Esophagus squamous epithelium (tissue), 5 donors: ENCODE results near the gene VIPR2. TPM values are rescaled to one million over a fixed set of nuclear protein-coding genes. Genes with fewer than 3 reads are reported as not detected.

Source experiments
- DNase-seq: peaks from one replicate; lab custom pipeline; 2025; lab: John Stamatoyannopoulos, UW
- H3K27ac ChIP-seq, 4 donors: fragments of 200-600 bp; sonication (generic); one replicate each; pipeline ENCODE4 v1.5.1; 2016 to 2019; ENCODE audit warnings: mild to moderate bottlenecking in 1 of 4
- H3K27me3 ChIP-seq, 4 donors: fragments of 200-600 bp; sonication (generic); 1 replicate in 3 of 4; 2 replicates in 1 of 4; pipeline versions ENCODE4 v1.5.1 to v1.6.0; 2017 to 2021; ENCODE audit warnings: antibody characterized with exemption in 1 of 4
- H3K36me3 ChIP-seq, 3 donors: fragments of 200-600 bp; sonication (generic); one replicate each; pipeline ENCODE4 v1.5.1; 2016 to 2019
- H3K4me1 ChIP-seq, 3 donors: fragments of 200-600 bp; sonication (generic); one replicate each; pipeline ENCODE4 v1.5.1; 2017 to 2019
- H3K4me3 ChIP-seq, 4 donors: fragments of 200-600 bp; sonication (generic); 1 replicate in 3 of 4; 2 replicates in 1 of 4; pipeline ENCODE4 v1.5.1; 2016 to 2019; ENCODE audit warnings: mild to moderate bottlenecking in 2 of 4, moderate library complexity in 1 of 4
- H3K9me3 ChIP-seq, 3 donors: fragments of 200-600 bp; sonication (generic); one replicate each; pipeline ENCODE4 v1.5.1; 2016 to 2019
- CTCF ChIP-seq, 6 experiments: fragments of 450-650 bp in 4 of 6; fragments of 200-600 bp in 2 of 6; sonication (generic) in 2 of 6; IDR thresholded peaks; one replicate each; pipeline ENCODE4 v1.5.1; 2016 to 2019; ENCODE audit warnings: antibody characterized with exemption in 6 of 6, mild to moderate bottlenecking in 4 of 6, moderate library complexity in 4 of 6
- POLR2A ChIP-seq, 4 donors: fragments of 450-650 bp; IDR thresholded peaks; one replicate each; pipeline ENCODE4 v1.6.1; 2017; ENCODE audit warnings: antibody characterized with exemption in 4 of 4, mild to moderate bottlenecking in 4 of 4, moderate library complexity in 3 of 4
- WGBS, 2 donors: methylation state at CpG; one replicate each; pipeline ENCODE4 v1.1.5; 2018; 5-methylcytosine and 5-hydroxymethylcytosine counted together
- intact Hi-C: fragments of 100-400 bp; cut with DNase I; formaldehyde crosslinking; loops from one replicate; pipeline ENCODE4 v1.15.0; 2022
- total RNA-seq, 4 donors: library from RNA; depleted of rRNA; stranded (reverse); fragments of >200 nt; gene quantifications; one replicate each; pipeline ENCODE4 v1.1.0, GENCODE V29; 2016
- donor health status: DM: yes; HTN: yes; CAD: no.

The VIPR2 gene
- total RNA-seq, 4 donors from 2014 or later, result 0.18 to 2.1 (median 0.40) TPM

GRCh38 chr7:158992759-158993158 lies 151.9 kb downstream of the VIPR2 start:
- Histone ChIP-seq H3K27me3 (peaks cover 0 to 94% (median 0%) of the 10 kb centered on the region in 4 donors), H3K9me3 (no peaks in the 10 kb centered on the region), H3K4me1 (peaks cover 0 to 11% (median 0%) of the 10 kb centered on the region in 3 donors), H3K36me3 (no peaks in the 10 kb centered on the region), H3K27ac (no peak overlapping the region), H3K4me3 (no peak overlapping the region)
- WGBS, 2 donors, result 20 to 34% methylated on average over 4 to 20 of the region's 28 CpGs
- TF ChIP-seq POLR2A (IDR thresholded peaks at IDR 0.05), result no peak
- TF ChIP-seq CTCF (IDR thresholded peaks at IDR 0.05), result no peak
- intact Hi-C loops, result no loop called here
- DNase-seq, result no peak

GRCh38 chr7:158991824-158992621 lies 152.6 kb downstream of the VIPR2 start:
- no peaks in the 10 kb centered on the region for H3K36me3 ChIP-seq
- no peaks in the 10 kb centered on the region for H3K9me3 ChIP-seq
- no peak overlapping the region for H3K27ac ChIP-seq
- H3K27me3 ChIP-seq, result peaks cover 0 to 87% (median 0%) of the 10 kb centered on the region in 4 donors
- no peak overlapping the region for H3K4me3 ChIP-seq
- peaks cover 0 to 4% (median 0%) of the 10 kb centered on the region in 3 donors for H3K4me1 ChIP-seq
- 21 to 37% methylated on average over 13 of the region's 21 CpGs for WGBS, 2 donors
- DNase-seq, result no peak
- intact Hi-C loops, result no loop called here
- TF ChIP-seq POLR2A (IDR thresholded peaks at IDR 0.05) (no peak), CTCF (IDR thresholded peaks at IDR 0.05) (no peak)

GRCh38 chr7:158988996-158989395 lies 155.7 kb downstream of the VIPR2 start:
- H3K27ac ChIP-seq, result no peak overlapping the region
- no peak overlapping the region for H3K4me3 ChIP-seq
- H3K36me3 ChIP-seq, result no peaks in the 10 kb centered on the region
- no peak for TF ChIP-seq CTCF (IDR thresholded peaks at IDR 0.05)
- TF ChIP-seq POLR2A (IDR thresholded peaks at IDR 0.05), result no peak
- no peaks in the 10 kb centered on the region for H3K4me1 ChIP-seq
- peaks cover 0 to 11% (median 8%) of the 10 kb centered on the region in 3 donors for H3K9me3 ChIP-seq
- intact Hi-C loops, result no loop called here
- WGBS, 2 donors, result 63 to 80% methylated on average over 2 of the region's 2 CpGs
- peaks cover 0 to 56% (median 0%) of the 10 kb centered on the region in 4 donors for H3K27me3 ChIP-seq
- DNase-seq, result no peak

- no peaks in the 10 kb centered on the region for H3K4me1 ChIP-seq
- intact Hi-C loops, result no loop called here
- TF ChIP-seq CTCF (IDR thresholded peaks at IDR 0.05) (no peak), POLR2A (IDR thresholded peaks at IDR 0.05) (no peak)
- H3K36me3 ChIP-seq, result no peaks in the 10 kb centered on the region
- no peak overlapping the region for H3K4me3 ChIP-seq
- no peak overlapping the region for H3K27ac ChIP-seq
- peaks cover 0 to 17% (median 14%) of the 10 kb centered on the region in 3 donors for H3K9me3 ChIP-seq
- no peak for DNase-seq
- peaks cover 0 to 50% (median 0%) of the 10 kb centered on the region in 4 donors for H3K27me3 ChIP-seq
- WGBS, 2 donors, result 61 to 69% methylated on average over 2 of the region's 2 CpGs
These were observed 156.3 kb downstream of the VIPR2 start for GRCh38 chr7:158988302-158988862.

- 31 to 64% methylated on average over 1 of the region's 1 CpG for WGBS, 2 donors
- no peak overlapping the region for H3K4me3 ChIP-seq
- TF ChIP-seq POLR2A (IDR thresholded peaks at IDR 0.05) (no peak), CTCF (IDR thresholded peaks at IDR 0.05) (no peak)
These were observed 157.0 kb downstream of the VIPR2 start for GRCh38 chr7:158987691-158988090.

More at GRCh38 chr7:158987691-158988090, 157.0 kb downstream of the VIPR2 start:
- intact Hi-C loops, result no loop called here
- H3K36me3 ChIP-seq, result no peaks in the 10 kb centered on the region
- peaks cover 0 to 24% (median 20%) of the 10 kb centered on the region in 3 donors for H3K9me3 ChIP-seq
- no peaks in the 10 kb centered on the region for H3K4me1 ChIP-seq
- no peak for DNase-seq
- H3K27me3 ChIP-seq, result peaks cover 0 to 43% (median 0%) of the 10 kb centered on the region in 4 donors
- H3K27ac ChIP-seq, result no peak overlapping the region
